Measurements from ENCODE around the gene CASKIN1. TPM values are rescaled to one million over a fixed set of nuclear protein-coding genes. Genes with fewer than 3 reads are reported as not detected.
A peak's percentile ranks its signal among the peaks of the same experiment; 100 is the strongest.

The CASKIN1 gene
- total RNA-seq, 2 donors from 2014 or later: 0.11 to 0.15 TPM

DNA sequence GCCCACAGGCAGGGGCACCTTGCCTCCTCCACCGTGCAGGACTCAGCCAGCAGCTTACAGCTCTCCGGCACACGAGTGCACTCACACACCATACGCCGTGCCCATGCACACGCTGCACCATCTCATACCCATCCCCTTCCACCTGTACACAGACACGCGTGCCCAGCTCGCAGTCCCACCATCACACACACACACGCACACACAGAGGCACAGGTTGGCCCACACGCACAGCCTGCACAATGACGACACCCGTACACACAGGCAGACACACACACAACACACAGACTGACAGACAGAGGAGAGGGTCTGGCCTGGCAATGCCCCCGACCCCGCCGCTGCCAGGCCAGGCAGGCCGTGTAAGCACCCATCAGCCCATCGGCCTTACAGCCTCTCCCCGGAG lies 12.1 kb downstream of the CASKIN1 start:
- intact Hi-C loops (cut with DNase I, micrococcal nuclease): no loop called here
- DNase-seq: no peak
- no peak for ATAC-seq

DNA sequence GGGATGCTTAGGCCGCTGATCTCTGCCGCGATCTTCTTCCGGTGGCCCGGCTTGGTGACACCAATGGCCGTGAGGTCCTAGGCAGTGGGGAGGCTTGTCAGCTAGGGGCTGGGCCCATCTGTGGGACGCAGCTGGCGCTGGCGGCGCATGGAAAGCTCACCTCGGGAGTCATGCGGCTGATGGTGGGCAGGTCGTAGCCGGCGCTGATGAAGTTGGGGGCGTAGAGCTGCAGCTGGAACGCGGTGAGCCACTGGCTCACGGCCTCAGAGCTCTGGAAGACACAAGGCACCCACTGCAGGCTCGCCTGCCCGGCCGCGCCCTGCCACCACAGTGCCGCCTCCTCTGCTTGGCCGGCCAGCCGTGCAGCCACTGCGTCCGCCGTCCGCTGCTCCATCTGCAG lies 12.7 kb downstream of the CASKIN1 start:
- intact Hi-C loops (cut with DNase I, micrococcal nuclease): no loop called here
- DNase-seq: no peak
- ATAC-seq: no peak

DNA sequence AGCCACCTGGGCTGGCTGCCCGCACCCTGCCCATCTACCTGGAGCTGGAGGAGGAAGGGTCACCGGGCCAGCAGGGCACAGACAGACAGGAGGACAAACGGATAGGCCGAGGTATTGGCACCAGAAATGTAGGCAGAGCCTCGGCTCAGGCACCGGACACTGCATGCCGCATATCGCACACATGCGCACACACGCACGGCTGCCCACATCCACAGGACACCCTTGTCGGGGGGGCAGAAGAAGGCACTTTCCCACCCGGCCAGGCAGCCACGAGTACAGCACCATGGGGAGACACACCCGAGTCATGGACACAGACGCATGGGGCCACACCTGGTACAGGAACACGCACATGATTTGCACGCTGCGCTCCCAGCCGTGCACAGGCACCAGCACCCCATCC lies 14.5 kb downstream of the CASKIN1 start:
- intact Hi-C loops (cut with DNase I, micrococcal nuclease): no loop called here
- DNase-seq: no peak
- no peak for ATAC-seq

DNA sequence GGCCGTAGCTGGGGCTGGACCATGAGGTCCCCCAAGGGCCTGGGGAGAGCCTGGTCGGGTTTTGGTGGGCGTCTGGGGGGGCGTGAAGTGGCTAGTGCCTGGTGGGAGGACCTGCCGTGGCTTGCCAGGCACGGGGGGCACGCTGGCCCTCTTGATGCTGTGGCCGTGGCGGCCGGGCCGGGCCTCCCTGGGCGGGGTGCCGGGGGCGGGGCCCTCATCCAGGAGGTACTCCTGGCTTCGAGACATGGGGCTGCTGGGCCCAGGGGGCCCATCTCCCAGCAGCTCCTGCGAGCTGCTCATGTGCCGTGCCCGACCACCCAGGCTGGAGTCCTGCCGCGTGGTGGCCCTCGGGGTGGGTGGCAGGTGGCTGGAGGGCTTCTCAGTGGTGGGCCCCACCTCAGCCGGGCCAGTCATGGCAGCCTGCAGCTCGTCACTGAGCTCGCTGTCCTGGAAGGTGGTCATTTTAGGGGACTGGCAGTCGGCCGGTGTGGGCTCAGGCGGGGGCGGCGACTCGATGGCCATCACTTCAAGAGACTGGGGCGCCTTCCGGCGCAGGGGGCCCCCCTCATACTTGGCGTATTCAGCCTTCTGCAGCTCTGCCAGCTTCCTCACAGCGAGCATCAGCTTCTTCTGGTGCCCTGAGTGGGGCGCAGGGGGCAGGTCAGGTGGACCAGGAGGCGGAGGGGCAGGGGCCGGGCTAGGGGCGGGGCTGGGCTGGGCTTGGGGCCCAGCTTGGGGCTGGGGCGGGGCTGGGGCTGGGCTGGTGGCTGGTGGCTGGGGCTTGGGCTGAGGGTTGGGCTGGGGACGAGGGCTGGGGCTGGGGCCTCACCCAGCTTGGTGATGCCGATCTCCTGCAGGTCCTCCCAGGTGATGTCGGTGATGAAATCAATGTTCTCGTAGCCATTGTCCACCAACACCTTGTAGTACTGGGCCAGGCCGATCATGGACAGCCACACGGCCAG lies 15.2 kb downstream of the CASKIN1 start:
- DNase-seq (no peak), ATAC-seq (no peak)
- intact Hi-C loops (cut with DNase I, micrococcal nuclease): no loop called here

DNA sequence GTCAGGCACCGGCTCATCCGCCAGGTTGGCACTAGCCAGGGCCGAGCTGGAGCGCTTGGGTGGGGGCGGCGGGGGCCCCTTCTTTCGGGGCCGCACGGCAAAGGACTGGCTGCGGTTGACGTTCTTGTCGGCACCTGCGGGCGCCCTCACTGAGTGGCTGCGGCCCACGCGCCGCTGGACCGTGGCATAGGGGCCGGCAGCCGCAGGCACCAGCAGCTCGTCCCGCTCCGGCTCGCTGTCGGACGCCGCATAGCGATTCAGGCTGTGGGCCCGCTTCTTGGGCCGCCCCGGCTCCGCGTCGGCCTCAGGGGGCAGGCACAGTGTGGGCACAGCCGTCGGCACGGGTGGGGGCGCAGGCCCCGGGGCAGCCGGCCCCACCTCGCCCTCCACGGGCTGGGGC lies 15.9 kb downstream of the CASKIN1 start:
- no peak for ATAC-seq
- intact Hi-C loops (cut with DNase I, micrococcal nuclease): no loop called here

DNA sequence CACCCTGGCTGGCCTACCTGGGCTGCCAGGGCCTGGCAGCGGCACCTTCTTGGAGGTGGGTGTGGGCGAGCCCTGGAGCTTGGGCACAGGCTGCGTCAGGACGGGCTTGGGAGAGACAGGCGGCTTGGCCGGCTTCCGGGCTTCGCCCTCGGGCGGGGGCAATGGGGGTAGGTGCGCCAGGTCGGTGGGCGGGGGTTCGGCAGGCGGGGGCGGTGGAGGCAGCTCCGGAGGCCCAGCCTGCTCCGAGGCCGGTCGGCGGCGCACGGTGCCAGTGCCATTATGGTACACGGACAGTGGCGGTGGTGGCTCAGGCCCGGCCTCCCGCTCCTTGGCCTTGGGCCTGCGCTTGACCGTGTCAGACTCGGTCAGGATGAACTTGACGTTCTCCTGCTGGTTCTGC lies 16.8 kb downstream of the CASKIN1 start:
- DNase-seq (no peak), ATAC-seq (no peak)
- intact Hi-C loops (cut with DNase I, micrococcal nuclease): no loop called here

More for the DNA sequence above, 15.9 kb downstream of the CASKIN1 start:
- no peak for DNase-seq

DNA sequence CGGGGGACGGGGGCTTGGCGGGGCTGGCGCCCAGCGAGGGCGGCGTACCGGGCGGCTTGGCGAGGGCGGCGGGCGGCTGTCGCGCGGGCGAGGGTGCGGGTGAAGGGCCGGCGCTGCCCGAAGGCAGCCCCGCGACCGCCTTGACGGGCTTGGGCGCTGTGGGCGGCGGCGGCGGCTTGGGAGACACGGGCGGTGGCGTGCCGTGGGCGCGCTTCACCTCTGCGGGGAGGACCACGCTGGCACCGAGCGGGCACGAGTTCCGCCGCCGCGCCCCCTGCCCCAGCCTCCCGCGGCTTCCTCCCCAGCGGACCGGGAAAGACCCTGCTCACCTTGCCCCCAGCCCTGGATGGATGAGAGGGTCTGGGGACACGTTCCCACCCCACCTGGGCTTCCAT lies 17.3 kb downstream of the CASKIN1 start:
- intact Hi-C loops (cut with DNase I, micrococcal nuclease): no loop called here
- no peak for DNase-seq
- no peak for ATAC-seq

DNA sequence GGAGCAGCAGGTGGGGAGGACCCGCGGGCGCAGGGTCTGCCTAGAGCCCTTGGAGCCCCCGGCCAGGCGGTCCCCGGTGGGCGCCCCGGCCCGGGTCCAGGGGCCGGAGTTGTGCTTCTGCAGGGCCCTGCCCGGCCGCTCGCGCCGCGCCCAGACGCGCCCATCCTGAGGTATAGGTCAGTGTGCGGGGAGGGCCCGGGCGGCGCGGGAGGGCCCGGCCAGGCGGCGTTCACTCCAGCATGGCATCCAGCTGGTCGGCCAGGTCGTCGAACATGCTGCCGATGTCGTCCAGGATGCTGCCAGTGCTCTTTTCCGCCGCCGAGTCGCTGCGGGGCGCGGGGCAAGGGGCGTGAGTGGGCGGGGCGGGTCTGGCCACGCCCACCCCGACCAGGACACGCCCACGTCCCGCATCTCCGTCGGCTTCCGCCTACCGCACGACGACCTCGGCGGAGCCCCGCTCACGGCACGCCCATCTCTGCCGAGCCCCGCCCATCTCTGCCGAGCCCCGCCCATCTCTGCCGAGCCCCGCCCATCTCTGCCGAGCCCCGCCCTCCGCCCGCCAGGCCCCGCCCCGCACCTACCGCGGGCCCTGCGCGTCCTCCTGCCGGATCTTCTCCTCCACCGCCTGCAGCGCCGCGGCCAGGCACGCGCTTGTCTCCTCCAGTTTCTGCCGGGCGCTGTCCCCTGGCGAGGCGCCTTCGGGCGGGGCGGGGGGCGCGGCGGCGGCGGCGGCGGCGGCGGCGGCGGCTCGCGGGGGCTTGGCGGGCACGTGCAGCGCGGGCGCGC lies 17.9 kb downstream of the CASKIN1 start:
- intact Hi-C loops (cut with DNase I, micrococcal nuclease): no loop called here
- DNase-seq: no peak
- ATAC-seq: peak; percentile 23

DNA sequence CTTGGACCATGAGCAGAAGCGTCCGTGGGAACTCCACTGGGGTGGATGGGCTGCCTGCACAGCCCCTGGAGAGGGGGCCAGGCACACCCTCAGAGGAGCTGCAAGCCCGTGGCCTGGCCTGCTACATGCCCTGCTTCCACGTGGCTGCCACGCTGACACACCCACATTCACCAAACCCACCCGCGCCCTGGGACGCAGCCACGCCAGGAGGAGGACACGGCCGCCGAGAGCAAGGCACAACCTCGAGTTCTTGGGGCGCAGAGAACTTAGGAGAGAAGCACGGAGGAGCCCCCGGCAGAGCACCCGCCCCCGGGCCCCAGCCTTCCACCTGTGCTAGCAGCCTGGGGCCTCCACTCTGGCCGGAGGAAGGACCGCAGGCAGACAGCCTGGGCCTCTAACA lies 18.8 kb downstream of the CASKIN1 start:
- intact Hi-C loops (cut with DNase I, micrococcal nuclease): no loop called here
- no peak for ATAC-seq
- DNase-seq: no peak

DNA sequence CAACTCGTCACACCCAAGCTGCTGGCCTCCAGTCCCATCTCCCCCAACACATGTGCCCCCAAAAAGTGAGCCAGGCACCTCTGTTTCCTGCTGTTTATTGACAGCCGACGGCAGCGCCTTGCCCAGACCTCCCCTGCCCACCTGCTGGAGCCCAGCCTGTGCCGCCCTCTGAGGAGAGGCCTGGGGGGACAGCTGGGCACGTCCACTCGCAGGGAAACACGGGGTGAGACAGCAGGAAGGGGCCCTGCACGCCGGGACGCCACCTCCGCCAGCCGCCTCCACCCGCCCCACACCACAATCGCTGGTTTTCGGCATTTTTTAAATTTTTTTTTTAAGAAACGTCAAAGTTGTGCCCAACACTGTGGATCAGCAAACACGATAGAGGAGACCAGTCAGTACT lies 19.3 kb downstream of the CASKIN1 start:
- DNase-seq (no peak), ATAC-seq (no peak)
- intact Hi-C loops (cut with DNase I, micrococcal nuclease): no loop called here

DNA sequence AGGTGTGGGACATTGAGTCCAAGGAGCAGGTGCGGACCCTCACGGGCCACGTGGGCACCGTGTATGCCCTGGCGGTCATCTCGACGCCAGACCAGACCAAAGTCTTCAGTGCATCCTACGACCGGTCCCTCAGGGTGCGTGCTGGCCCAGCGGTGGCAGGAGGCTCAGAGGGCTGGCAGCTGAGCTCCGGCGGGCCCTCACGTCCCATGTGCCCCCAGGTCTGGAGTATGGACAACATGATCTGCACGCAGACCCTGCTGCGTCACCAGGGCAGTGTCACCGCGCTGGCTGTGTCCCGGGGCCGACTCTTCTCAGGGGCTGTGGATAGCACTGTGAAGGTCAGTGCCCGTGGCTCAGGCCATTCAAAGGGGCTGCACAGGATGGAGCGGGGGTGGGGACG lies 20.4 kb downstream of the CASKIN1 start:
- DNase-seq (no peak), ATAC-seq (no peak)
- intact Hi-C loops (cut with DNase I, micrococcal nuclease): no loop called here

DNA sequence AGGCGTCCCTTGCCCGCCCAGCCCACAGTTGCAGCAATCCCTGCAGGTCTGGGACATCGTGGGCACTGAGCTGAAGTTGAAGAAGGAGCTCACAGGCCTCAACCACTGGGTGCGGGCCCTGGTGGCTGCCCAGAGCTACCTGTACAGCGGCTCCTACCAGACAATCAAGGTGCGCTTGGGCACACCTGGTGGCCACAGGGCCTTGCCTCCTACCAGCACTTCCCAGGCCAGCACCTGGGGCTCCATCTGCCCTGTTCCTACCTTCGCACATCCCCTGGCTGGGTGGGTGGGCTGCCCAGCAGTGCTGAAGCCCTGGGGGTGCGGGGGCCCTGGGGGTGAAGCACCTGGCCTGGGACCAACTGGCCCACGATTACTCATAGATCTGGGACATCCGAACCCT lies 21.0 kb downstream of the CASKIN1 start:
- DNase-seq: no peak

DNA sequence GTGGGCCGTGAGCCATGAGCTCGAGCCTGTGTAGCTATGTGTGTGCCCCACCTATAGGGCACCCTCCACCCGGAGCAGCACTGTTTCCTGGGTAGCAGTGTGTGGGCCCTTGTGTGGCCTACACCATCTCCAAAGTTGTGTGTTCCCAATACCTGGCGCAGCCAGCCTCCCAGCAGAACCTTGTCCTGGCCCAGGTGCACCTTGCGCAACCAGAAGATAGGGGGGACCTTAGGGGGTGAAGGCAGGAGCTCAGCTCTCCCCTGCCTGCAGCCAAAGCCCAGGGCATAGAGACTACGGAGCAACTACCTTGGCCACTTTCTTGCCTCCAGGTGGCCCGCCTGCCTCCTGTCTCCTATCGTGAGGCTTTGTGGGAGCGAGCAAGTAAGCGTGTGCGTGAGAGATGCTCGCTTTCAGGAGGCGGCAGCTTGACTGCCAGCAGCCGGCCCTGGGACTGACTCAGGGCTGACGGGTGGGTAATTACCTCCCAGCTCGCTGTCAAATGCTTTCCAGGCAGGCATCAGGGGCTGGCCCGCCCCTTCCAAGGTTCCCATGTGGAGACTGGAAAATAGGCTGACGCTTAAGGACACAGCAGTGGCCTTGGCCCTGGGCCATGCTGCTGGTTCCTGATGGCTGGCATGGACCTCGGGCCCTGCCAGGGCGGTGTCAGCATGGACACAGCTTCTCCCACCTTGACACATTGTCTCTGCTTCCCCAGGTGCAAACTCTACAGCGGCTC lies 21.8 kb downstream of the CASKIN1 start:
- DNase-seq (no peak), ATAC-seq (no peak)
- intact Hi-C loops (cut with DNase I, micrococcal nuclease): no loop called here

More for the DNA sequence above, 21.0 kb downstream of the CASKIN1 start:
- ATAC-seq: no peak
- intact Hi-C loops (cut with DNase I, micrococcal nuclease): no loop called here

DNA sequence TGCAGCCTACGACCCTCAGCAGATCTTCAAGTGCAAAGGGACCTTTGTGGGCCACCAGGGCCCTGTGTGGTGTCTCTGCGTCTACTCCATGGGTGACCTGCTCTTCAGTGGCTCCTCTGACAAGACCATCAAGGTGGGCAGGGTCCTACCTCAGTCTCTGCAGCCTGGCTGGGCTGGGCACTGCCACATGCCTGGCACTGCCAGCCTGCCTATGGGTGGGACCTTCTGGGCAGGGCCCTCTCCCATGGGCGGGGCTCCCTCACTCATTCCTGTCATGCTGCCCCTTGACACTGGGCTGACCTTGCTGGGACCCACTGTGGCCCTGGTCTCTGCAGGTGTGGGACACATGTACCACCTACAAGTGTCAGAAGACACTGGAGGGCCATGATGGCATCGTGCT lies 22.5 kb downstream of the CASKIN1 start:
- DNase-seq (no peak), ATAC-seq (no peak)
- intact Hi-C loops (cut with DNase I, micrococcal nuclease): no loop called here

DNA sequence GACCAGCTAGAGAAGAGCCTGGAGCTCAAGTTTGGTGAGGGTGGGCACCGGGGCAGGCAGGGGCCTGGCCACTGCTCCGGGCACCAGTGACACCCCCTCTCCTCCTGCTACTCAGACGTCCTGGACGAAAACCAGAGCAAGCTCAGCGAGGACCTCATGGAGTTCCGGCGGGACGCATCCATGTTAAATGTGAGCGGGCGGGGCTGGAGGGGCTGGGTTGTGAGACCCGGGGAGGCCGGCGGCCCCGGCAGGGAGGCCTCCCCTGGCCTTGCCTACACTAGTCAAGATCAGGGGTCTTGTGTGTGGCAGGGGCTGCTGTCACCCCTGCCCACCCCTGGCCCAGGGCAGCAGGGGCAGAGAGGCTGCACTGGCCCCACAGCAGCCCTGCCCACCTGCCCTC lies 23.0 kb downstream of the CASKIN1 start:
- intact Hi-C loops (cut with DNase I, micrococcal nuclease): no loop called here
- ATAC-seq: no peak

DNA sequence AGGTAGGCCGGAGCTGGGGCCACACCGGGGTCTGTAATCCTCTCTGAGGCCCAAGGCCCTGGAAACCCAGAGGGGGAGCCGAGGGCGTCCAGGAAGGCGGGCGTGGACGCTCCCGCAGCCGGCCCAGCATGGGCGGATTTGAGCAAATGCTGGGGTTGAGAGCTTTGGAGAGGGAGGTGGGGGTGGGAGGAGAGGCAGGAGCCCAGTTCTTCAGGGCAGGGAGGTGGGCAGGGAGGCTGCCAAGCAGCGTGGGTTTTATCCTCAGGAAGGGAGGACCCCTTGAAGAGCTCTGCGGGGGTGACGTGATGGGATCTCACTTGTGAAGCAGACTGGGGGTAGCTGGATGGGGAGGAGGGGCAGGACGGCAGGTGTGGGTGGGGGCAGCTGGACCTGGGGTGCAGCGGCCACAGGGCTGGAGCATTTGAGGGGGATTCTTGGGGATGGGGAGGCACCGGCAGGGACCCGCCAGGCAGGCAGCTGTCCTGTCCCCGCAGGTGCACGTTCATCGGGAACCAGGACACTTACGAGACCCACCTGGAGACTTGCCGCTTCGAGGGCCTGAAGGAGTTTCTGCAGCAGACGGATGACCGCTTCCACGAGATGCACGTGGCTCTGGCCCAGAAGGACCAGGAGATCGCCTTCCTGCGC lies 23.6 kb downstream of the CASKIN1 start:
- intact Hi-C loops (cut with DNase I, micrococcal nuclease): no loop called here
- ATAC-seq (no peak), DNase-seq (no peak)

More for the DNA sequence above, 23.0 kb downstream of the CASKIN1 start:
- no peak for DNase-seq

DNA sequence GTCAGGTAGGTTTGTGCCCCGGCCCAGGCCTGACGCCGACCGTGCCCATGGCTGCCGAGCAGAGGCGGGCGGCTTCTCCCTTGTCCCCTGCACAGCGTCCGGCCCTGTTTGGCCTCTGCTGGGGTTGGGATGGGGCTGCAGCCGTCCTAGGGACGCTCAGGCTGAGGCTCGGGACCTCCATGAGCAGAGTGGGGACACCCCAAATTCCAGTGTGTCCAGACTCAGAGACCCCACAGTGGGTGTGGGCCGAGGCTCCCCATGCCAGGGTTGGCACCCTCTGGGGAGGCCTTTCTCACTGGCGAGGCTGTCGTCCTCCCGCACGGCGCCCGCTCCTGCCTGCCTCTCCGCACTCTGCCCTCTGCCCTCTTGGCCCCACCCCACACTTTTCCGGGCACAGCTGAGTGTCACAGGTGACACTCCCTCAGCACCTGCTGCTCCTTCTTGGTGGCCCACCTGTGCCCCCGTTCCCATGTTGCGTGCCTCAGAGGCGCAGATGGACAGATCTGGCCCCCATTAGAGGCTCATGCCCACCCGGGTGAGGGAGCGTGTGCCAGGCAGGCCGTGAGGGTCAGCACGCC lies 24.7 kb downstream of the CASKIN1 start:
- no peak for DNase-seq
- ATAC-seq: peak; percentile 13
- intact Hi-C loops (cut with DNase I, micrococcal nuclease): no loop called here

DNA sequence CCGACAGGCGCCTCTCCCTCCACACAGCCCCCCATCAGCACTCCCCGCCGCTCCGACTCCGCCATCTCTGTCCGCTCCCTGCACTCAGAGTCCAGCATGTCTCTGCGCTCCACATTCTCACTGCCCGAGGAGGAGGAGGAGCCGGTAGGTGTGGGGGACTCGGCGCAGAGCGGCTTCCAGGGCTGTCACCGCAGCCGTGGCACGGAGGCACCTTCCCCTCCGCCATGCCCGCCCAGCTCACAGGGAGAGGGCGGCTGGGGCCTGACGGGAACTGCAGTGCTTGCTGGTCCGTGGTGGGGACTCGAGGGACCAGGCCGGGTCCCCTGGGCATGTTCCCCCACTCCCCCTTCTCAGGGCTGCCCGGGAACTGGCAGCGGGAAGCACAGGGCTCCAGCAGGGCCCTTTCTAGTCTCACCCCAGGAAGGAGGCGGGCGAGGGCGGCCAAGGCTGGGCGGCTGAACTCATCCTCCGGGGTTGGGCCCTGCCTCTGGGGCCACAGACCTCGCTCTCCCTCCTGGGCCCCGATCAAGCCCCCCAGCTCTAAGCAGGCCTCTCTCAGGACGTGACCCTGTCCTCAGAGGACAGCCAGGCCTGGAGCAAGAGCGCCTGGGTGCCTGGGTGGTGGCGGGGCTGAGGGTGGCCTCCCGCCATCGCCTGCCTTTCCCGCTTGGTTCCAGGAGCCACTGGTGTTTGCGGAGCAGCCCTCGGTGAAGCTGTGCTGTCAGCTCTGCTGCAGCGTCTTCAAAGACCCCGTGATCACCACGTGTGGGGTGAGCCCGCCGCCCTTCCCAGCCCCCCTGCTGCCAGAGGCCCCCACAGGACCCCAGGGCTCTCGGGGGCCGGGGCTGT lies 25.6 kb downstream of the CASKIN1 start:
- DNase-seq (no peak), ATAC-seq (no peak)
- intact Hi-C loops (cut with DNase I, micrococcal nuclease): no loop called here

All from left colon (tissue), 2 donors.